GM12873 (cell line): ENCODE data around the gene CCDC178.

ENCODE experiments used
- TF ChIP-seq, protein P1 (sequence below): IDR thresholded peaks from 2 replicates; pipeline ENCODE4 v1.5.1; 2012; ENCODE audit warnings: low read depth, mild to moderate bottlenecking, moderate library complexity, low read length, control low read depth; ENCODE audit not compliant: insufficient read depth; ENCODE audit errors: missing control alignments

The CCDC178 gene

DNA sequence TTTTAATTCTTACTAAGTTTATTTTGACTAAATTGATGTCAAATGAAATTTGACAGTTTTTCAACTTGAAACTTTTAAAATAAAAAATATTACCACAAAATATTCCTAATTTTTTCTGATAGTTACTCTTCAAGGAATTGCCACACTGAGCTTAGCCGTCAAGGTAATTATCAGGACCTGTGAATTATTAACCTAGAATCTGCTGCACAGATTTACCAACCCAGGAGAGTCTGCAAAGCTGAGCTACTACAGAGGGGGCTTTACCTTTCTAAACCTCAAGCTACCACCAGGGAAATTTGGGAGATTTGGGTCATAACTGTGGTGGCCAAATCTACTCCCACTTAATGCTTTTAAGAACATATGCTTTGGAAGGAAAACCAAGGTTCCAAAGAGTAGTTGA lies 324.6 kb downstream of the CCDC178 start:
- TF ChIP-seq, protein P1, sequence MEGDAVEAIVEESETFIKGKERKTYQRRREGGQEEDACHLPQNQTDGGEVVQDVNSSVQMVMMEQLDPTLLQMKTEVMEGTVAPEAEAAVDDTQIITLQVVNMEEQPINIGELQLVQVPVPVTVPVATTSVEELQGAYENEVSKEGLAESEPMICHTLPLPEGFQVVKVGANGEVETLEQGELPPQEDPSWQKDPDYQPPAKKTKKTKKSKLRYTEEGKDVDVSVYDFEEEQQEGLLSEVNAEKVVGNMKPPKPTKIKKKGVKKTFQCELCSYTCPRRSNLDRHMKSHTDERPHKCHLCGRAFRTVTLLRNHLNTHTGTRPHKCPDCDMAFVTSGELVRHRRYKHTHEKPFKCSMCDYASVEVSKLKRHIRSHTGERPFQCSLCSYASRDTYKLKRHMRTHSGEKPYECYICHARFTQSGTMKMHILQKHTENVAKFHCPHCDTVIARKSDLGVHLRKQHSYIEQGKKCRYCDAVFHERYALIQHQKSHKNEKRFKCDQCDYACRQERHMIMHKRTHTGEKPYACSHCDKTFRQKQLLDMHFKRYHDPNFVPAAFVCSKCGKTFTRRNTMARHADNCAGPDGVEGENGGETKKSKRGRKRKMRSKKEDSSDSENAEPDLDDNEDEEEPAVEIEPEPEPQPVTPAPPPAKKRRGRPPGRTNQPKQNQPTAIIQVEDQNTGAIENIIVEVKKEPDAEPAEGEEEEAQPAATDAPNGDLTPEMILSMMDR = no peak

DNA sequence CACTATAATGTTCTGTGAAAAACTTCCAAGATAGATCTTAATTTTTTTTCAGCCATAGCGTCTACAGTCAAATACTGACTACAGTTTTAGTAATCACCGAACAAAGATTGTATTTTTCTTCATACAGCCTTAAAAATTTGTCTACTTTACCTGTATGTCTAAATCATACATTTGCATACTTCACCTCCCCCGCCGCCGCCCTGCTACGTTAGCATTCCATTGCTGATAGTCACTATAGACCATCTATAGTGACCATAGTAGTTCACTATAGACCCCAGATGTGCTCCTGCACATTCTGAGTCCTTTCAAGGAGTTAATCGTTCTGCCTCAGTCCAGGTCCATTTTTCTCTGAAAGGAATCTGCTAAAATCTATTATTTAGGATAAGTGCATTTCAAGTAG lies 325.0 kb downstream of the CCDC178 start:
- TF ChIP-seq, protein P1 = no peak

DNA sequence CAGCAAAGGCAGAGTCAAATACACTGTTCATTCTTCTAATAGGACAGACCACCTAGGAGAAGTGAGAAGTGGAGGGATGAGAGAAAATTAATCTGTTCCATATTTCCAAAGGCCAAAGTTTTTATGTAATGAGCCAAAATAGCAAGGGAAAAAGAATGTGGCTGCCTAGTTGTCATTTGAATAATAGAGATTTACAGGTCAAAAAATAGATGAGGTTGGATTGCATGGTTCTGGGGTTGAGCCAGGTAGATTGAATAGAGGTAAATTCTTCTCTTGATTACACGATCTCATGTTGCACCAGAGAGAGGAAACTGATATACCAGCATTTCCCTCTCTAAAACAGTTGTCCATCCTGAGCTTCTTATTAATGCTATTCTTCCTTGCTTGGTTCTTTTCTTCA lies 325.8 kb downstream of the CCDC178 start:
- TF ChIP-seq, protein P1 = no peak

DNA sequence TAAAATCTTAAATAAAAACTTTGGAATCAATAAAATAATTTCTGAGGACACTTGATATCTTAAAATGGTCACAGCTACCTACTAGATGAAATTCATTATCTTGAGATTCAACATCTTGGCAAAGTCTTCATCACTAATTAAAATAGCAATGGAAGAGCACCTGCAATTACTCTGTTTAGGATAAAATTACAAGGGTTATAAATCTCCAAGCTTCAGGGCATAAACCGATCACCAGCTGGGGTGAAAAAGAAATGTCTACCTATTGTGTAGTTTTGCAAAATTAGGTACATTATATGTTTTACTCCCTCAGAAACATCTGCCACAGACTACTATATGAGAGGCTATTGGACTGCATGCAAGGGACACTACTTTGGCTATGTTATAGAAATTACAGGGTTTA lies 327.1 kb downstream of the CCDC178 start:
- TF ChIP-seq, protein P1 = no peak

DNA sequence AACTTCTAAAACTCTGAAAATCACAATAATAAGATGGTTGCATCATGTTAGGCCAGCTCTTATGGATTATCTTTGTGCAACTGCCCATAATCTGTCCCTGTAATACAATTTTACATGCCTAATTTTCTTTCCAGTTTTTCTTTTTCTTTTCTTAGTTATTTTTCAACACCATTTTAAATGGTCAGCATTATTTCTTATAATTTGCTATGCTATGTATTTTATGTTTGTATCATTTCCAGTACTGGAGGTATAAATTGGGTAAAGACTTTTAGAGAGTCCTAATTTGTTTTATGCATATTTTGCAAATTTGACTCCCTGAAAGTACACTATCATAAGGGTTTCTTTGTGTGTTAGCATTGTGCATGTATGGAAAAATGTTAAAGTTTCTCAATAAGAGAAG lies 333.0 kb downstream of the CCDC178 start:
- TF ChIP-seq, protein P1 = no peak

DNA sequence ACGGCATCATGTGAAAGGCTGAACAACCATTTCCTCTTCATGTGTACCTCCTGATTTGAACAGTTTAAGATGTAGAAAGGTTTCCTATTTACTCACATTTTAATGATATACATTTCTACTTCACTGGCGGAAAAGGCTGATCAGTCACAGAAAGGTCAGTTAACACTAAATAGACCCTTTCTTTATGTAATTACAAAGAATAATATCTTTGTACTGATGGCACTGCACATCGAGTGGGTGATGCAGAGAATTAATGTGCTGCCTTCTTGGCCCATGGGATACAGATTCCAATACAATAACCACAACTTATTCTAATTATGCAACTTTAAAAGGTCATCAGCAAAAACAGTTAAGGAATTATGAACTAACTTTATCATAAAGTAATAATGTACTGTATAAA lies 339.2 kb downstream of the CCDC178 start:
- TF ChIP-seq, protein P1 = no peak

DNA sequence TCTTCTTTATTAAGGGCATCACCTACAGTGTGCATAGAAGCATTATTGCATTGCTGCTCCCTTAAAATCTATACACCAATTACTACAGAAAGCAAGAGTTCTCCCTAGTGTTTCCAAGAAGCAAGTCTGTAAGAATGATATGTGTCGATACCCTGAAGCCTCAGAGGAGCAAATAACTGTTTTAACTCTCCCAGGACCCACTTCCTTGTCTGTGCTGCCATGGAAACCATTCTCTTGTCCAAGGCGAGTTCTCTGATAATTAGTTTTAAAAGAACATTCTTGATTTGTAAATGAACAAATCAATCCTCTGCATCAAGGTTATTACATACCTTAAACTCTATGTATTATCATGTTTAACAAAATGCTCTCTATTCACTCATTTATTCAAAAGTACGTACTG lies 340.9 kb downstream of the CCDC178 start:
- TF ChIP-seq, protein P1 = no peak

DNA sequence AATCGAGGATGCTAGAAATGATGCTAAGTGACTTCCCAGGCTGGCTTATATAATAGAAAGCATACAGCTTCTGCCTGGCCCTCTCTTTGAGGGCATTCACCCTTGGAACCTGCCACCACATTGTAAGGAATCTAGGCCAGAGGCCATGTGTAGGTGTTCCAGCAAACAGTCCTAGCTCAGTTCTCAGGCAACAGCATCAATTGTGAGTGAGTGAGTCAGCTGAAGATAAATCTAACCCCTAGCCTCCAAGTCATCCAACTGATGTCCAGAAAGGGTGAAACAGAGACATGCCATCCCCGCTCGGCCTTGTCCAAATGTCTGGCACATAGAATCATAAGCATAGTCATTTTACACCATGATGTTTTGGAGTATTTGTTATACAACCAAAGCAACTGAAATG lies 343.4 kb downstream of the CCDC178 start:
- TF ChIP-seq, protein P1 = no peak
